Upper lobe of left lung (tissue), 4 donors: Measurements from ENCODE around the gene ATP13A2.

Source experiments
- CTCF ChIP-seq, 6 experiments: fragments of 450-650 bp in 4 of 6; fragments of 200-600 bp in 2 of 6; sonication (generic) in 2 of 6; IDR thresholded peaks; one replicate each; pipeline ENCODE4 v1.5.1; 2016 to 2019; ENCODE audit warnings: antibody characterized with exemption in 6 of 6
- EP300 ChIP-seq, 4 donors: sonication (generic); formaldehyde crosslinking; IDR thresholded peaks; one replicate each; pipeline ENCODE4 v1.5.1; 2017; ENCODE audit warnings: antibody characterized with exemption in 4 of 4, control low read depth in 2 of 4

- TF ChIP-seq CTCF (IDR thresholded peaks at IDR 0.05) (no peak), EP300 (IDR thresholded peaks at IDR 0.05) (no peak)
Measured at GRCh38 chr1:16958475-16958874, 53.3 kb downstream of the ATP13A2 start.
